GM23248 (cell line): ENCODE results near the gene MYH9. TPM values are rescaled to one million over a fixed set of nuclear protein-coding genes. Genes with fewer than 3 reads are reported as not detected.

ENCODE experiments used
- DNase-seq: peaks from one replicate; pipeline ENCODE4 v3.0.0-alpha.2; 2015
- H2AFZ ChIP-seq: fragments of 200-600 bp; sonication (generic); 2 replicates; pipeline ENCODE4 v1.6.1; 2016; ENCODE audit warnings: antibody characterized with exemption
- H3F3A ChIP-seq: fragments of 200-600 bp; sonication (generic); 2 replicates; pipeline ENCODE4 v1.6.1; 2016; ENCODE audit warnings: mild to moderate bottlenecking, antibody characterized with exemption, mixed run types; ENCODE audit not compliant: insufficient read depth
- H3K27ac ChIP-seq: fragments of 200-600 bp; sonication (generic); 2 replicates; pipeline ENCODE4 v1.5.1; 2016; ENCODE audit warnings: mild to moderate bottlenecking
- H3K27me3 ChIP-seq: fragments of 200-600 bp; sonication (generic); replicated peaks from 2 replicates; pipeline ENCODE4 v1.6.1; 2016; ENCODE audit warnings: mild to moderate bottlenecking; ENCODE audit not compliant: insufficient read depth
- H3K36me3 ChIP-seq: fragments of 200-600 bp; sonication (generic); 2 replicates; pipeline ENCODE4 v1.6.1; 2016; ENCODE audit warnings: low read depth, mild to moderate bottlenecking
- H3K4me1 ChIP-seq: fragments of 200-600 bp; sonication (generic); 2 replicates; pipeline ENCODE4 v1.6.1; 2016; ENCODE audit warnings: mild to moderate bottlenecking; ENCODE audit not compliant: insufficient read depth
- H3K4me2 ChIP-seq: fragments of 200-600 bp; sonication (generic); one replicate; pipeline ENCODE4 v1.6.1; 2016; ENCODE audit warnings: mild to moderate bottlenecking; ENCODE audit not compliant: unreplicated experiment
- H3K4me3 ChIP-seq: fragments of 200-600 bp; sonication (generic); 2 replicates; pipeline ENCODE4 v1.5.1; 2016; ENCODE audit warnings: mild to moderate bottlenecking
- H3K79me2 ChIP-seq: fragments of 200-600 bp; sonication (generic); 2 replicates; pipeline ENCODE4 v1.6.1; 2016; ENCODE audit warnings: mild to moderate bottlenecking; ENCODE audit not compliant: insufficient read depth
- H3K9ac ChIP-seq: fragments of 200-600 bp; sonication (generic); 2 replicates; pipeline ENCODE4 v1.6.1; 2016; ENCODE audit warnings: mild to moderate bottlenecking
- H3K9me2 ChIP-seq: fragments of 200-600 bp; sonication (generic); 2 replicates; pipeline ENCODE4 v1.6.1; 2016; ENCODE audit warnings: mixed run types, mild to moderate bottlenecking, moderate library complexity; ENCODE audit not compliant: insufficient read depth
- H3K9me3 ChIP-seq: fragments of 200-600 bp; sonication (generic); one replicate; pipeline ENCODE4 v1.6.1; 2017; ENCODE audit warnings: low read depth
- H4K20me1 ChIP-seq: fragments of 200-600 bp; sonication (generic); 2 replicates; pipeline ENCODE4 v1.6.0; 2016; ENCODE audit not compliant: insufficient read depth
- EZH2 ChIP-seq: fragments of 200-600 bp; sonication (generic); IDR thresholded peaks from 2 replicates; pipeline ENCODE4 v1.6.1; 2018; ENCODE audit warnings: antibody characterized with exemption, mild to moderate bottlenecking; ENCODE audit not compliant: insufficient read depth, poor library complexity, severe bottlenecking
- EZH2phosphoT487 ChIP-seq: fragments of 200-600 bp; sonication (generic); IDR thresholded peaks from 2 replicates; pipeline ENCODE4 v1.6.1; 2018; ENCODE audit warnings: antibody characterized with exemption, moderate library complexity, mild to moderate bottlenecking, low read depth; ENCODE audit not compliant: insufficient read depth
- WGBS, 2 experiments: methylation state at CpG; one replicate each; pipeline ENCODE4 v1.1.6; 2015 to 2017; ENCODE audit warnings: low lambda C conversion rate in 2 of 2, low coverage in 1 of 2; ENCODE audit errors: missing lambda C conversion rate in 2 of 2; 5-methylcytosine and 5-hydroxymethylcytosine counted together
- in situ Hi-C: fragments of 300-500 bp; cut with MboI; formaldehyde crosslinking; loops from 2 replicates; pipeline ENCODE4 v1.15.0; 2020
- polyA plus RNA-seq: library from polyadenylated mRNA; unstranded; fragments of >200 nt; fragmentation: Nextera tagmentation; extraction: Ambion mirVana; gene quantifications from 2 replicates; pipeline ENCODE4 v1.2.1, GENCODE V29; 2016
- total RNA-seq: library from RNA; depleted of rRNA; stranded (reverse); fragments of >200 nt; shearing (Covaris generic); gene quantifications from 2 replicates; pipeline ENCODE4 v1.2.3, GENCODE V29; 2014

MYH9 gene
- total and polyA plus RNA-seq, 2 experiments from 2014 or later: 287 to 420 TPM

GRCh38 chr22:36319595-36320497 is 67.9 kb downstream of the MYH9 start:
- no peaks in the 10 kb centered on the region for H3K9me2 ChIP-seq
- no peak overlapping the region for H3K9ac ChIP-seq
- no peak overlapping the region for H3K27ac ChIP-seq
- DNase-seq: no peak
- no peak overlapping the region for H2AFZ ChIP-seq
- 93 to 94% methylated on average over 25 to 26 of the region's 26 CpGs for WGBS, 2 experiments
- peaks cover 21% of the 10 kb centered on the region for H3K4me1 ChIP-seq
- H3K4me2 ChIP-seq: no peak overlapping the region
- H3K36me3 ChIP-seq: peaks cover 67% of the 10 kb centered on the region
- in situ Hi-C loops: no loop called here
- H3K4me3 ChIP-seq: no peak overlapping the region
- H4K20me1 ChIP-seq: no peaks in the 10 kb centered on the region
- H3F3A ChIP-seq: peaks cover 60% of the 10 kb centered on the region
- H3K27me3 ChIP-seq: no peaks in the 10 kb centered on the region
- TF ChIP-seq EZH2phosphoT487 (no peak), EZH2 (no peak)
- H3K79me2 ChIP-seq: peaks cover 97% of the 10 kb centered on the region
- no peaks in the 10 kb centered on the region for H3K9me3 ChIP-seq

- H3K9me3 ChIP-seq: no peaks in the 10 kb centered on the region
- H3K4me3 ChIP-seq: no peak overlapping the region
- H3K27me3 ChIP-seq: no peaks in the 10 kb centered on the region
- H2AFZ ChIP-seq: no peak overlapping the region
- H3K4me2 ChIP-seq: no peak overlapping the region
- in situ Hi-C loops: no loop called here
- no peaks in the 10 kb centered on the region for H4K20me1 ChIP-seq
- H3K4me1 ChIP-seq: peaks cover 7% of the 10 kb centered on the region
- H3K36me3 ChIP-seq: peaks cover 77% of the 10 kb centered on the region
- no peak overlapping the region for H3K27ac ChIP-seq
- H3K79me2 ChIP-seq: peaks cover 97% of the 10 kb centered on the region
- DNase-seq: no peak
- H3K9me2 ChIP-seq: no peaks in the 10 kb centered on the region
- WGBS, 2 experiments: 98 to 99% methylated on average over 12 of the region's 12 CpGs
- H3F3A ChIP-seq: peaks cover 52% of the 10 kb centered on the region
- TF ChIP-seq EZH2: no peak
- TF ChIP-seq EZH2phosphoT487: no peak
- no peak overlapping the region for H3K9ac ChIP-seq
Measured at GRCh38 chr22:36318442-36318841, 69.3 kb downstream of the MYH9 start.

GRCh38 chr22:36317658-36318271 is 70.0 kb downstream of the MYH9 start:
- no peak overlapping the region for H3K9ac ChIP-seq
- in situ Hi-C loops: no loop called here
- no peak for DNase-seq

GRCh38 chr22:36316419-36316818 is 71.3 kb downstream of the MYH9 start:
- Histone ChIP-seq H3K27ac (no peak overlapping the region), H2AFZ (no peak overlapping the region), H3K4me3 (no peak overlapping the region), H3K4me1 (no peaks in the 10 kb centered on the region), H3F3A (peaks cover 54% of the 10 kb centered on the region), H3K9me3 (no peaks in the 10 kb centered on the region), H3K9ac (no peak overlapping the region), H3K79me2 (peaks cover 94% of the 10 kb centered on the region), H3K9me2 (no peaks in the 10 kb centered on the region), H3K27me3 (no peaks in the 10 kb centered on the region), H4K20me1 (no peaks in the 10 kb centered on the region), H3K36me3 (peaks cover 80% of the 10 kb centered on the region), H3K4me2 (no peak overlapping the region)
- in situ Hi-C loops: no loop called here
- DNase-seq: no peak
- 97% methylated on average over 14 of the region's 14 CpGs for WGBS, 2 experiments
- no peak for TF ChIP-seq EZH2
- no peak for TF ChIP-seq EZH2phosphoT487

More at GRCh38 chr22:36317658-36318271, 70.0 kb downstream of the MYH9 start:
- Histone ChIP-seq H2AFZ (no peak overlapping the region), H3K4me1 (peaks cover under 1% of the 10 kb centered on the region; the same call in 1 of the 2 replicates), H3K36me3 (peaks cover 78% of the 10 kb centered on the region), H3K9me3 (no peaks in the 10 kb centered on the region), H4K20me1 (no peaks in the 10 kb centered on the region), H3K9me2 (no peaks in the 10 kb centered on the region), H3K27ac (no peak overlapping the region), H3K4me2 (no peak overlapping the region), H3K79me2 (peaks cover 94% of the 10 kb centered on the region), H3F3A (peaks cover 45% of the 10 kb centered on the region), H3K4me3 (no peak overlapping the region), H3K27me3 (no peaks in the 10 kb centered on the region)
- TF ChIP-seq EZH2phosphoT487 (no peak), EZH2 (no peak)
- 86 to 95% methylated on average over 19 to 20 of the region's 20 CpGs for WGBS, 2 experiments
